Trophoblast cell (in vitro differentiated cells and primary cell): ENCODE results near the gene HOXB3.
"Not testable (repeated sequence)": the region's sequence is repeated elsewhere in the genome, so short reads cannot be mapped to it uniquely, and the experiment has no call there.

ENCODE experiments used
- DNase-seq, 2 donors: peaks; one replicate each; pipeline ENCODE4 v3.0.0-alpha.2; 2016
- H2AFZ ChIP-seq: 2 replicates; pipeline ENCODE4 v1.6.1; 2013; ENCODE audit warnings: low read length, moderate library complexity, mild to moderate bottlenecking; ENCODE audit not compliant: insufficient read depth, poor library complexity
- H2AK5ac ChIP-seq: 2 replicates; pipeline ENCODE4 v1.6.1; 2013; ENCODE audit warnings: mild to moderate bottlenecking, low read length
- H2BK120ac ChIP-seq: 2 replicates; pipeline ENCODE4 v1.6.1; 2013; ENCODE audit warnings: low read length, mild to moderate bottlenecking, moderate library complexity; ENCODE audit not compliant: insufficient read depth, poor library complexity
- H2BK12ac ChIP-seq: 2 replicates; pipeline ENCODE4 v1.6.1; 2013; ENCODE audit warnings: mild to moderate bottlenecking, low read length, moderate library complexity
- H2BK5ac ChIP-seq: 2 replicates; pipeline ENCODE4 v1.6.1; 2013; ENCODE audit warnings: low read length, low read depth, moderate library complexity, mild to moderate bottlenecking; ENCODE audit not compliant: poor library complexity
- H3K14ac ChIP-seq: 2 replicates; pipeline ENCODE4 v1.6.1; 2013; ENCODE audit warnings: mild to moderate bottlenecking, low read length
- H3K18ac ChIP-seq: 2 replicates; pipeline ENCODE4 v1.6.1; 2013; ENCODE audit warnings: mild to moderate bottlenecking, low read length
- H3K23ac ChIP-seq: 2 replicates; pipeline ENCODE4 v1.6.1; 2013; ENCODE audit warnings: low read length
- H3K27ac ChIP-seq: 2 replicates; pipeline ENCODE4 v1.5.1; 2013; ENCODE audit warnings: low read depth, mild to moderate bottlenecking, inconsistent platforms, low read length, moderate library complexity
- H3K27me3 ChIP-seq: 2 replicates; pipeline ENCODE4 v1.6.1; 2013; ENCODE audit warnings: inconsistent platforms, mild to moderate bottlenecking, low read length, moderate library complexity; ENCODE audit not compliant: insufficient read depth
- H3K36me3 ChIP-seq, 2 experiments: 1 replicate in 1 of 2; 2 replicates in 1 of 2; pipeline ENCODE4 v1.6.1; 2013; ENCODE audit warnings: low read length in 2 of 2, mild to moderate bottlenecking in 2 of 2, moderate library complexity in 1 of 2; ENCODE audit not compliant: insufficient read depth in 2 of 2, control insufficient read depth in 1 of 2
- H3K4ac ChIP-seq: 2 replicates; pipeline ENCODE4 v1.6.1; 2013; ENCODE audit warnings: low read depth, mild to moderate bottlenecking, low read length, moderate library complexity
- H3K4me1 ChIP-seq, 2 experiments: 1 replicate in 1 of 2; 2 replicates in 1 of 2; pipeline ENCODE4 v1.6.1; 2013; ENCODE audit warnings: low read length in 2 of 2, mild to moderate bottlenecking in 2 of 2, moderate library complexity in 1 of 2; ENCODE audit not compliant: insufficient read depth in 2 of 2, control insufficient read depth in 1 of 2
- H3K4me2 ChIP-seq: 2 replicates; pipeline ENCODE4 v1.6.1; 2013; ENCODE audit warnings: inconsistent platforms, mild to moderate bottlenecking, low read length, moderate library complexity
- H3K4me3 ChIP-seq: 2 replicates; pipeline ENCODE4 v1.5.1; 2013; ENCODE audit warnings: mild to moderate bottlenecking, low read depth, low read length, inconsistent platforms
- H3K79me1 ChIP-seq: one replicate; pipeline ENCODE4 v1.6.1; 2013; ENCODE audit warnings: low read length
- H3K79me2 ChIP-seq: 2 replicates; pipeline ENCODE4 v1.6.1; 2013; ENCODE audit warnings: low read length, mild to moderate bottlenecking; ENCODE audit not compliant: control insufficient read depth, insufficient read depth, poor library complexity
- H3K9ac ChIP-seq: 2 replicates; pipeline ENCODE4 v1.6.1; 2013; ENCODE audit warnings: mild to moderate bottlenecking, low read length
- H3K9me3 ChIP-seq: 2 replicates; pipeline ENCODE4 v1.6.1; 2013; ENCODE audit warnings: low read depth, mild to moderate bottlenecking, control low read depth, inconsistent platforms, low read length; ENCODE audit not compliant: insufficient read depth
- H4K12ac ChIP-seq: 2 replicates; pipeline ENCODE4 v1.6.1; 2013; ENCODE audit warnings: low read depth, mild to moderate bottlenecking, low read length, moderate library complexity
- H4K8ac ChIP-seq: 2 replicates; pipeline ENCODE4 v1.6.1; 2013; ENCODE audit warnings: low read depth, mild to moderate bottlenecking, low read length, moderate library complexity
- H4K91ac ChIP-seq: one replicate; pipeline ENCODE4 v1.6.1; 2013; ENCODE audit warnings: low read depth, mild to moderate bottlenecking, low read length, moderate library complexity
- WGBS: extraction: QIAGEN DNeasy Blood & Tissue Kit; methylation state at CpG from one replicate; pipeline ENCODE4 v1.1.7; 2013; ENCODE audit warnings: missing lambda C conversion rate; ENCODE audit not compliant: insufficient read length, insufficient coverage; ENCODE audit errors: extremely low coverage; 5-methylcytosine and 5-hydroxymethylcytosine counted together

The HOXB3 gene

DNA sequence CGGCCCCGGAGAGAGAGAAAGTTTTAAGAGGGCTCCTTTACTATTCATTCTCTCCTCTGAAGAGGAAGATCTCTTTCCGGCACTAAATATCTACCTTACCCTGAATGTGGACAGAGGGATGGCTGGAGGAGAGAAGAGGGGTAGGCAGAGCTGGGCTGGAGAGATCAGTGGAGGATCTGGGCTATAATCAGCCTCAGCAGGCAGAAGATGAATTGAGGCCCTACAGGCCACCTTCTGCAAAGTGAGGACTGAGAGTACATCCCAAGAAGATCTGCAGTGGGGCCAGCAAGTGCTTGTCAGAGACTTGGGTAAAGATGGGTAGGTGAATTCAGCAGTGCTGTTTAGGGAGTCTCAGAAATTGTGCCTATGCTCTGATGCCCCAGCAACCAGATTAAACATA lies 52.7 kb downstream of the HOXB3 start:
- H4K91ac ChIP-seq = peak overlapping the region; percentile 66
- H3K4me3 ChIP-seq = no peak overlapping the region
- peak overlapping the region; percentile 47 for H3K4ac ChIP-seq
- H3K4me2 ChIP-seq = no peak overlapping the region
- H4K12ac ChIP-seq = peak overlapping the region; percentile 59
- peak overlapping the region; percentile 44 for H3K27ac ChIP-seq
- peak overlapping the region; percentile 68 for H2AK5ac ChIP-seq
- no peaks in the 10 kb centered on the region for H3K9me3 ChIP-seq
- peak overlapping the region; percentile 69 for H4K8ac ChIP-seq
- H3K79me2 ChIP-seq = peaks cover 11% of the 10 kb centered on the region
- peak overlapping the region; percentile 35 for H3K14ac ChIP-seq
- peak overlapping the region; percentile 6 for H2AFZ ChIP-seq
- peak overlapping the region; percentile 56 for H2BK120ac ChIP-seq
- no CpG with 5 or more reads among the region's 3 CpGs for WGBS
- no peak overlapping the region for H3K18ac ChIP-seq
- peak overlapping the region; percentile 9 for H2BK5ac ChIP-seq
- H3K36me3 ChIP-seq = peaks cover under 1 to 2% of the 10 kb centered on the region in 2 experiments
- H3K79me1 ChIP-seq = peaks cover 18% of the 10 kb centered on the region
- no peak overlapping the region for H3K9ac ChIP-seq
- DNase-seq = no peak
- H3K4me1 ChIP-seq = peaks cover 2 to 12% of the 10 kb centered on the region in 2 experiments
- no peak overlapping the region for H3K23ac ChIP-seq
- no peaks in the 10 kb centered on the region for H3K27me3 ChIP-seq
- peak overlapping the region; percentile 79 for H2BK12ac ChIP-seq

DNA sequence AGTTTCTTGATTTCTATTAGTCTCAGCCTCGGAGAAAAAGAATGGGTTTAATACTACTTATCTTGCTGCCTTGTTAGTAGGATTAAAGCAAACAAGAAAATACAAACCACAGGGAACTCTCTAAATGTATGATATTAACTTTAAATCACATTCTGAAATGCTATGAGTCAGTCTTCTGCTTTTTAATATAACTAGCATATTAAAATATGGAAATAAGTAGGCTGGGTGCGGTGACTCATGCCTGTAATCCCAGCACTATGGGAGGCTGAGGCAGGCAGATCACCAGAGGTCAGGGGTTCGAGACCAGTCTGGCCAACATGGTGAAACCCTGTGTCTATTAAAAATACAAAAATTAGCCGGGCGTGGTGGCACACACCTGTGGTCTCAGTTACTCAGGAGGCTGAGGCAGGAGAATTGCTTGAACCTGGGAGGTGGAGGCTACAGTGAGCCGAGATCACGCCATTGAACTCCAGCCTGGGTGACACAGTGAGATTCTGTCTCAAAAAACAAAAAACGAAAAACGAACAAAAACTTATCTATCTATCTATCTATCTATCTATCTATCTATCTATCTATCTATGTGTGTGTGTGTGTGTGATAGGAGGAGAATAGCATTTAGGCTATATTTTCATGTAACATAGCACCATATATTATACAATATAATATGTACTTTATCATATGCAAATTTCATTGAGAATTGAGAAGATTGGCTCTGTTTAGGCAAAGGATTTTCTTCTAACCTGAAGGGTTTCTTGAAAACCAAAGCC lies 54.1 kb downstream of the HOXB3 start:
- H3K79me2 ChIP-seq, H3K23ac ChIP-seq, H3K14ac ChIP-seq, H3K27me3 ChIP-seq, H3K18ac ChIP-seq, H3K79me1 ChIP-seq, H4K8ac ChIP-seq, DNase-seq, H3K36me3 ChIP-seq, H4K91ac ChIP-seq, H2BK120ac ChIP-seq, H2AK5ac ChIP-seq, H3K9me3 ChIP-seq, H3K9ac ChIP-seq, H3K27ac ChIP-seq, H3K4me2 ChIP-seq, H4K12ac ChIP-seq, H3K4me3 ChIP-seq, H2AFZ ChIP-seq, H3K4me1 ChIP-seq, H3K4ac ChIP-seq, H2BK5ac ChIP-seq: not testable (repeated sequence)
- WGBS = no CpG with 5 or more reads among the region's 9 CpGs
- peak overlapping the region; percentile 43 for H2BK12ac ChIP-seq

DNA sequence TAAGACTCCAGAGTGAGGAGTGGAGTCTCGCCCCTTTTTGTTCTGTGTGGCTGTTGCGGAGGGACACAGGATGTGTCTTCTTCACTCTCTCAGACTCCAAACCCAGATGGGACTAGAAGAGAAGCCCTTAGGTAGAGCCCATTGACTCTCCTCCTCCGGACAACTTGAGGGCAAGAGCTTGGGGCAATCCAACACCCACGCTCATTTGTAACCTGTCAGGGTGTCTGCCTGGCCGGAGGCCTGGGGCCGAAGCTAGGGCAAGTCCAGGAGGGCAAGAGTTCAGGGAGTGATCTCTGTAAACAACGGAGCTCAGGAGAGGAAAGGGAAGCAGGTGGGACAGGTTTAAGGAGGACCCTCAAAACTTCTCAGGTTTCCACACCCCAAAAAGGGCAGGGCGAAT lies 57.8 kb downstream of the HOXB3 start:
- H3K79me1 ChIP-seq = peaks cover 25% of the 10 kb centered on the region
- no peak overlapping the region for H3K23ac ChIP-seq
- H2BK120ac ChIP-seq = peak overlapping the region; percentile 14
- no peaks in the 10 kb centered on the region for H3K36me3 ChIP-seq
- no peak overlapping the region for H3K27ac ChIP-seq
- H3K18ac ChIP-seq = no peak overlapping the region
- H2AFZ ChIP-seq = no peak overlapping the region
- peak overlapping the region; percentile 54 for H2BK12ac ChIP-seq
- no peak overlapping the region for H3K4ac ChIP-seq
- no CpG with 5 or more reads among the region's 8 CpGs for WGBS
- no peaks in the 10 kb centered on the region for H3K79me2 ChIP-seq
- no peak overlapping the region for H2BK5ac ChIP-seq
- no peak overlapping the region for H2AK5ac ChIP-seq
- H4K91ac ChIP-seq = no peak overlapping the region
- no peak overlapping the region for H3K14ac ChIP-seq
- no peak overlapping the region for H4K12ac ChIP-seq
- H3K4me3 ChIP-seq = no peak overlapping the region
- no peak overlapping the region for H4K8ac ChIP-seq
- no peaks in the 10 kb centered on the region for H3K27me3 ChIP-seq
- peaks cover 25 to 31% of the 10 kb centered on the region in 2 experiments for H3K4me1 ChIP-seq
- no peak overlapping the region for H3K9ac ChIP-seq
- H3K4me2 ChIP-seq = no peak overlapping the region
- DNase-seq = no peak
- no peaks in the 10 kb centered on the region for H3K9me3 ChIP-seq

DNA sequence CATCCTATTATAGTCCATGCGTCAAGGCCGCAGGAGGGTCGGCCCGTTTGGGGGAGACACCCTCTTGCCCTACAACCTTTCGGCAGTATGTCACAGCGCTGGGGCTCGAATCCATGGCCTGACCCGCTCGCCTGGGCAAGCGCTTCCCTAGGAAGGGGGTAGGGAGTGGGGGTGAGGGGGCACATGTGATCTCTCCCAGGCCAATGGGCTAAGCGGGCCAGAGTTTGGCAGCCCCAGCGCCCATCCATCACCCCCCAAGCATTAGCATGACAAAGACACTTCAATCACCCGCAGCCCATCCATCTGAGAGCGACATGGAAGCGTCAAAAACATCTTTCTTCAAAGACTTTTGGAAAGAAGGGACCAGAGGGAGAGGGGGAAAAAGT lies 59.2 kb downstream of the HOXB3 start, which contains the start of gene HOXB1:
HOXB1 (minus strand) TSS at position 125 of the 386 bp plus-strand sequence; CDS start at position 18, 107 bp downstream.
- Histone ChIP-seq H3K36me3 (no peaks in the 10 kb centered on the region), H4K12ac (no peak within 1 kb of the TSS), H3K4me3 (no peak within 1 kb of the TSS), H3K23ac (no peak within 1 kb of the TSS), H3K14ac (peak within 1 kb of the TSS; percentile 17), H3K4me1 (peaks cover 28 to 36% of the 10 kb centered on the region in 2 experiments), H4K8ac (peak within 1 kb of the TSS; percentile 5), H2AFZ (no peak within 1 kb of the TSS), H2BK5ac (peak within 1 kb of the TSS; percentile 55), H4K91ac (peak within 1 kb of the TSS; percentile 90), H3K27me3 (no peaks in the 10 kb centered on the region), H2AK5ac (peak within 1 kb of the TSS; percentile 70), H3K27ac (peak within 1 kb of the TSS; percentile 79), H3K9me3 (no peaks in the 10 kb centered on the region), H3K79me2 (no peaks in the 10 kb centered on the region), H3K4me2 (no peak within 1 kb of the TSS), H3K79me1 (peaks cover 30% of the 10 kb centered on the region), H3K18ac (peak within 1 kb of the TSS; percentile 67), H2BK120ac (peak within 1 kb of the TSS; percentile 87), H3K9ac (no peak within 1 kb of the TSS), H3K4ac (no peak within 1 kb of the TSS), H2BK12ac (peak within 1 kb of the TSS; percentile 81)
- no CpG with 5 or more reads among the region's 15 CpGs for WGBS
- DNase-seq = no peak
